Fibroblast of lung (primary cell): ENCODE data around the gene VAMP3.

Experiments used
- CTCF ChIP-seq, 2 donors: IDR thresholded peaks in 1 of 2; conservative IDR thresholded peaks in 1 of 2; 1 replicate in 1 of 2; 2 replicates in 1 of 2; pipeline ENCODE4 v1.5.1; 2011 to 2012; ENCODE audit warnings: low read length in 2 of 2, control low read depth in 1 of 2, inconsistent platforms in 1 of 2, low read depth in 1 of 2, mild to moderate bottlenecking in 1 of 2
- EZH2 ChIP-seq: IDR thresholded peaks from 2 replicates; pipeline ENCODE4 v1.5.1; 2012; ENCODE audit warnings: low read length, control low read depth, mild to moderate bottlenecking; ENCODE audit errors: missing control alignments

- TF ChIP-seq EZH2 (no peak), CTCF (conservative IDR thresholded peaks at IDR 0.05 in 1 of 2, IDR thresholded peaks at IDR 0.05 in 1 of 2; ENCODE audit: low read depth in 1 of 2, low read length in 2 of 2) (no peak)
These were observed 49.0 kb upstream of the VAMP3 start for GRCh38 chr1:7721940-7722669.
